PFSK-1 (cell line): ENCODE data around the gene GNG7.

Experiments used
- FOXP2 ChIP-seq: optimal IDR thresholded peaks from 2 replicates; pipeline ENCODE3; 2011; ENCODE audit warnings: borderline replicate concordance, control low read depth, inconsistent platforms; ENCODE audit not compliant: insufficient read depth; ENCODE audit errors: extremely low read length, extremely low read depth
- POLR2AphosphoS5 ChIP-seq: IDR thresholded peaks from 2 replicates; pipeline ENCODE4 v1.6.1; 2012; ENCODE audit warnings: low read depth, mild to moderate bottlenecking, control low read depth, low read length, moderate library complexity
- SIN3A ChIP-seq: IDR thresholded peaks from 2 replicates; pipeline ENCODE4 v1.6.1; 2012; ENCODE audit warnings: mild to moderate bottlenecking, low read length, moderate library complexity, borderline replicate concordance; ENCODE audit not compliant: insufficient read depth
- TAF1 ChIP-seq: IDR thresholded peaks from 2 replicates; pipeline ENCODE4 v1.6.1; 2012; ENCODE audit warnings: low read length, control low read depth, borderline replicate concordance; ENCODE audit not compliant: insufficient read depth
- TF ChIP-seq, protein P1 (sequence below), 2 experiments: IDR thresholded peaks; 2 replicates each; pipeline versions ENCODE4 v1.6.1 to v1.8.0; 2011 to 2012; ENCODE audit warnings: low read depth in 2 of 2, low read length in 2 of 2, control low read depth in 1 of 2, inconsistent platforms in 1 of 2, mild to moderate bottlenecking in 1 of 2, moderate library complexity in 1 of 2; ENCODE audit not compliant: insufficient read depth in 1 of 2

Gene GNG7

DNA sequence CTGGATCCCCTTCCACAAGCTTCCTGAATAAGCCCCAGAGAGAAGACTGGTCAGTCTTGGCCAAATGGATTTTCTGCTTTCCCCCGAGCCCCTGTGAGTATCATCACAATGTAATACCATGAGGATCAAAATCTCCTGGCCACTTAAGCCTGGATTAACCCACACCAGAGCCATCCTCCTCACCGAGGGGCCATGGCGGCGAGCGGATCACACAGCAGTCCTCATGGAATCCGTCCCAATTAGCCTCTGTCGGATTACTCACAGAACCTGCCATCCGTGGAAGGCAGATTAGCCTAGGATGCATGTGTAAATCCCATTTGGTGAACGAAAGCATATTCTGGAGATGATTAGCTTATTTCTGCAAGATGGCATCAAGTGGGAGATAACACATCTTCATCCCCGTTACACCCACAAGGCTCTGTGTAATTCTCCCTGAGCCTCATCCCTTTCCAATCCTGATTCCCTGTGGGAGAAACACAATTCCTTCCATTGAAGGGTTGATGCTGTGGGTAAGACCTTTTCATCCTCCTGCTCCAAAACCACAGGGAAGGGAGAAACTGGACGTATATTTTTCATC is 42.5 kb downstream of the GNG7 start:
- TF ChIP-seq FOXP2 (no peak), SIN3A (no peak), POLR2AphosphoS5 (no peak), TAF1 (no peak)
- TF ChIP-seq, protein P1, sequence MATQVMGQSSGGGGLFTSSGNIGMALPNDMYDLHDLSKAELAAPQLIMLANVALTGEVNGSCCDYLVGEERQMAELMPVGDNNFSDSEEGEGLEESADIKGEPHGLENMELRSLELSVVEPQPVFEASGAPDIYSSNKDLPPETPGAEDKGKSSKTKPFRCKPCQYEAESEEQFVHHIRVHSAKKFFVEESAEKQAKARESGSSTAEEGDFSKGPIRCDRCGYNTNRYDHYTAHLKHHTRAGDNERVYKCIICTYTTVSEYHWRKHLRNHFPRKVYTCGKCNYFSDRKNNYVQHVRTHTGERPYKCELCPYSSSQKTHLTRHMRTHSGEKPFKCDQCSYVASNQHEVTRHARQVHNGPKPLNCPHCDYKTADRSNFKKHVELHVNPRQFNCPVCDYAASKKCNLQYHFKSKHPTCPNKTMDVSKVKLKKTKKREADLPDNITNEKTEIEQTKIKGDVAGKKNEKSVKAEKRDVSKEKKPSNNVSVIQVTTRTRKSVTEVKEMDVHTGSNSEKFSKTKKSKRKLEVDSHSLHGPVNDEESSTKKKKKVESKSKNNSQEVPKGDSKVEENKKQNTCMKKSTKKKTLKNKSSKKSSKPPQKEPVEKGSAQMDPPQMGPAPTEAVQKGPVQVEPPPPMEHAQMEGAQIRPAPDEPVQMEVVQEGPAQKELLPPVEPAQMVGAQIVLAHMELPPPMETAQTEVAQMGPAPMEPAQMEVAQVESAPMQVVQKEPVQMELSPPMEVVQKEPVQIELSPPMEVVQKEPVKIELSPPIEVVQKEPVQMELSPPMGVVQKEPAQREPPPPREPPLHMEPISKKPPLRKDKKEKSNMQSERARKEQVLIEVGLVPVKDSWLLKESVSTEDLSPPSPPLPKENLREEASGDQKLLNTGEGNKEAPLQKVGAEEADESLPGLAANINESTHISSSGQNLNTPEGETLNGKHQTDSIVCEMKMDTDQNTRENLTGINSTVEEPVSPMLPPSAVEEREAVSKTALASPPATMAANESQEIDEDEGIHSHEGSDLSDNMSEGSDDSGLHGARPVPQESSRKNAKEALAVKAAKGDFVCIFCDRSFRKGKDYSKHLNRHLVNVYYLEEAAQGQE (IDR thresholded peaks at IDR 0.05; ENCODE audit: insufficient read depth in 1 of 2, low read depth in 2 of 2, low read length in 2 of 2): no peak

DNA sequence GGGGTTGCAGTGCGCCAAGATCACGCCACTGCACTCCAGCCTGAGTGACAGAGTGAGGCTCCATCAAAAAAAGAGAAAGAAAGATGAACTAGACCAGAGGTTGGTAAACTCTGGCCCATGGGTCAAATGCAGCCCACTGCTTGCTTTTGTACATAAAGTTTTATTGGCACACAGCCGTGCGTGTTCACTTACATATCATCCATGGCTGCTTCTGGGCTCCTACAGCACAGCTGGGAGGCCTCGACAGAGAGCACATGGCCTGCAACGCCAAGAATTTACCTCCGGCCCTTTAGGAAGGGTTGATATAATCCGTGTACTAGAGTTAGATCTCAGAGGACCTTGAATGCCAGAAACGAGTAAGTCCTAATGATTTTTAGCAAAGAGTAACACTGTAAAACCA is 46.0 kb downstream of the GNG7 start:
- TF ChIP-seq TAF1: no peak
- TF ChIP-seq FOXP2: no peak
- TF ChIP-seq, protein P1 (IDR thresholded peaks at IDR 0.05; ENCODE audit: insufficient read depth in 1 of 2, low read depth in 2 of 2, low read length in 2 of 2): no peak
- no peak for TF ChIP-seq POLR2AphosphoS5
- TF ChIP-seq SIN3A: no peak

DNA sequence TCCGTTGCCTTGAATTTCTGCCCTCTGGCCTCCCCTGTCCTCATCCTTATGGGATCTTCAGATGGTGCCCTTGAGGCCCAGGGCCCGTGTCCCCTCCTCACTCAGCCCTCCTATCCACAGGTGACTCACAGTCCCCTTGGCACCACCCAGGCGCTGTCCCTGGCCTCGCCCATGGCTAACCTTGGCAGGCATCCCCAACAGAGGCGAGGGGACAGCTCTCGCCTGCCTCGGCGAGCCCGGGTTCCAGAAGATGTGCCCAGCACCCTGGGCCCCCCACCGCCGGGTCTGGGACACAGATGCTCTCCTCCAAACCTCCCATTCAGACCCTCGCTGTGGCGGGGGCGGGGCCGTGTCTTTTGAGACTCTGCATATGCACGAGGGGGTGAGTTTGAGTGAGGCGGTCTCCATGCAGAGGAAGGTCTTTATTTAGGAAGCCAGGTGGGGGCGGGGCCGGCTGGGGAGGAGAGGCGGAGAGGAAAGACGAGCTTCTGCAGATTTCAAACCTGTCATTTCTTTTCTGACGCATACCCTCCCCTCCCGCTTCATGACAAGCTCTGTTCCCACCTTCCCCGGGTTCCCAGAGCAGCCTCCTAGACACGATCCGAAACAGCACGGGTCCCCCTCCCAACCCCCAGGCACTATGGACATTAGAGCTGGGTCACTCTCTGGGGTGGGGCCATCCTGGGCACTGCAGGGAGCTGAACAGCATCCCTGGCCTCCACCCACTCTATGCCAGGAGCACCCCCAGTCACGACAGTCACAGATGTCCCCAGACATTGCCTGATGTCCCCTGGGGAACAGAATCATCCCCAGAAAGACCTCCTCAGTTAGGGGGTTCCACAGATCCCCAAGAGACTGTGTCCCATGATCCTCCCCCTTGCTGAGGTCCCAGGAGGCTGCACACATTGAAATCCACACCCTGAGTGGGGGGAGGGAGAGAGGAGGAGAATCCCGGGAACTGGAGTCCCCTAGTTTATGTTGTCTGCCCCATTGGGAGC is 48.5 kb downstream of the GNG7 start:
- no peak for TF ChIP-seq FOXP2
- TF ChIP-seq TAF1: no peak
- TF ChIP-seq POLR2AphosphoS5: no peak
- TF ChIP-seq, protein P1 (IDR thresholded peaks at IDR 0.05; ENCODE audit: insufficient read depth in 1 of 2, low read depth in 2 of 2, low read length in 2 of 2): no peak
- TF ChIP-seq SIN3A: no peak

DNA sequence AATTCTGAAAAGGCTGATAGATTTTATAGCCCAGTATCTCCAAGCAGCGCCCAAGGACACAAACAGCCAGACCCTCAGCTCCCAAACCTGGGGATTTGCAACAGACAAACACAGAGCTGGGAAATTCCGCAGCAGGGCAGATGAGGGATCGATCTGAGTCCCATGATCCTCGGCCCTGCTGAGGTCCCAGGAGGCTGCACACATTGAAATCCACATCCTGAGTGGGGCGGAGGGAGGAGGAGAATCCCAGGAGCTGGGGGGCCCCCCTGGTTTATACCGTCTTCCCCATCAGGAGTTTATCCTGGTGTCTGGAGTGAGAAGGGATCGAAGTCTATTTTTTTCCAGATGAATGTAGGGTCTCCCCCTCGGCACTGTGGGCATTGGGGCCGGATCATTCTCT is 49.3 kb downstream of the GNG7 start:
- TF ChIP-seq POLR2AphosphoS5 (no peak), TAF1 (no peak), SIN3A (no peak), FOXP2 (no peak)
- TF ChIP-seq, protein P1 (IDR thresholded peaks at IDR 0.05; ENCODE audit: insufficient read depth in 1 of 2, low read depth in 2 of 2, low read length in 2 of 2): no peak
